C4-2B (cell line): Measurements from ENCODE around the gene FNDC3B.

Experiments
- H3K27ac ChIP-seq: fragments of 450-650 bp; 2 replicates; pipeline ENCODE4 v1.5.1; 2017
- ZFX ChIP-seq: fragments of 450-650 bp; IDR thresholded peaks from 2 replicates; pipeline ENCODE4 v1.6.1; 2017
- TF ChIP-seq, protein P1 (sequence below): fragments of 450-650 bp; conservative IDR thresholded peaks from 2 replicates; pipeline ENCODE4 v1.5.1; 2017; ENCODE audit warnings: mild to moderate bottlenecking

FNDC3B gene

DNA sequence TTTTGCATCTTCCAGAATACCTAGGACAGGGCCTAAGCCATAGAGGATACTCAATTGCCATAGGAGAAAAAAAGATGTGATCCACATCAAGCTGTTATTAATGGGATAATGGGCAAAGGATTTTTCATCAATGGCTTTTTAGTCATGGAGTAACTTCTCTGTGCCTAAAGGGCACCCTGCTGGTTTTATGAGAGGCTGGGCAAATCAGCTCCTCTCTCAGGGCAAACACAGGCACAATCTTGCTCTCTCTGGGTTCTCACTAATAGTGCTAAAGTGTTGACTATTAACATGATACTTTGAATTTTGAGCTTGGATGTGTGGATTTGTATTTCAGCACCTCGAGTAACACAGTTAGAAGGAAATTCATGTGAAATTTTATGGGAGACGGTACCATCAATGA, 341.3 kb downstream of the FNDC3B start:
- no peak overlapping the region for H3K27ac ChIP-seq
- TF ChIP-seq, protein P1, sequence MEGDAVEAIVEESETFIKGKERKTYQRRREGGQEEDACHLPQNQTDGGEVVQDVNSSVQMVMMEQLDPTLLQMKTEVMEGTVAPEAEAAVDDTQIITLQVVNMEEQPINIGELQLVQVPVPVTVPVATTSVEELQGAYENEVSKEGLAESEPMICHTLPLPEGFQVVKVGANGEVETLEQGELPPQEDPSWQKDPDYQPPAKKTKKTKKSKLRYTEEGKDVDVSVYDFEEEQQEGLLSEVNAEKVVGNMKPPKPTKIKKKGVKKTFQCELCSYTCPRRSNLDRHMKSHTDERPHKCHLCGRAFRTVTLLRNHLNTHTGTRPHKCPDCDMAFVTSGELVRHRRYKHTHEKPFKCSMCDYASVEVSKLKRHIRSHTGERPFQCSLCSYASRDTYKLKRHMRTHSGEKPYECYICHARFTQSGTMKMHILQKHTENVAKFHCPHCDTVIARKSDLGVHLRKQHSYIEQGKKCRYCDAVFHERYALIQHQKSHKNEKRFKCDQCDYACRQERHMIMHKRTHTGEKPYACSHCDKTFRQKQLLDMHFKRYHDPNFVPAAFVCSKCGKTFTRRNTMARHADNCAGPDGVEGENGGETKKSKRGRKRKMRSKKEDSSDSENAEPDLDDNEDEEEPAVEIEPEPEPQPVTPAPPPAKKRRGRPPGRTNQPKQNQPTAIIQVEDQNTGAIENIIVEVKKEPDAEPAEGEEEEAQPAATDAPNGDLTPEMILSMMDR, result no peak
- no peak for TF ChIP-seq ZFX

DNA sequence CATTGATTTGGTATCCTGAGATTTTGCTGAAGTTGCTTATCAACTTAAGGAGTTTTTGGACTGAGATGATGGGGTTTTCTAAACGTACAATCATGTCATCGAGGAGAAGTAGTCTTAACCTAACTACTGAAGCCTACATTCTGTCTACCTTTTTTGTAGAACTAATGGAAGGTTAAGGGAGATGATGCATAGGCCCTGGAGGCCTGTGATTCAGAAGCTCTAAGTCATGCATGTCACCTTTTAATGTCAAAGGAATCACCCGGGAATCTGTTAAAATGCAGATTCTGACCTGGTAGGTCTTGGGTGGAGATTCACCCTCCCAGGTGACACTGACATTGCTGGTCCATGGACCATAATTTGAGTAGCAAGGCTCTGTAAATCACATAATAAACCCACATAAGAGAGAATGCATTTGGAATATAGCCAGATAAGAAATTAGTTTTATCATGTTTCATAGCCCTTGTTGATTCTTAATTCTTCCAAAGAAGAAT, 344.0 kb downstream of the FNDC3B start:
- TF ChIP-seq, protein P1, result no peak
- TF ChIP-seq ZFX, result no peak
- no peak overlapping the region for H3K27ac ChIP-seq

DNA sequence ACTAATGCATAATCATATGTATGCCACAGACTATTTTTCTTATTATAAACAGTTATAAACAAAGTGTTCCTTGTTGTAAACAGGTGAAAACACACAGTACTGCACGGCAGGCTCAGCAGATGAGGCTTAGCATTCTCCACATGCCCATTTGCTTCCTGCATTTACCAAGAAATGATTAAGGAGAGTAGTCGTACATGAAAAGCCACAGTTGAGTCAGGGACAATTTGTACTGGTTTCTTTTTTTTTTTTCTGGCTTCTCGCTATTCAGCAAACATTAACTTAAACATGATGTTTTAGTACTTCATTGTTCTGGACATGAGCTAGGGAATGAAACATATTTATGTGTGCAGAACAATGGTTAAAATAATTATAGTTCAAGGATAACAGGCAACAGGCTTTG, 345.5 kb downstream of the FNDC3B start:
- no peak overlapping the region for H3K27ac ChIP-seq
- no peak for TF ChIP-seq ZFX
- TF ChIP-seq, protein P1, result no peak

DNA sequence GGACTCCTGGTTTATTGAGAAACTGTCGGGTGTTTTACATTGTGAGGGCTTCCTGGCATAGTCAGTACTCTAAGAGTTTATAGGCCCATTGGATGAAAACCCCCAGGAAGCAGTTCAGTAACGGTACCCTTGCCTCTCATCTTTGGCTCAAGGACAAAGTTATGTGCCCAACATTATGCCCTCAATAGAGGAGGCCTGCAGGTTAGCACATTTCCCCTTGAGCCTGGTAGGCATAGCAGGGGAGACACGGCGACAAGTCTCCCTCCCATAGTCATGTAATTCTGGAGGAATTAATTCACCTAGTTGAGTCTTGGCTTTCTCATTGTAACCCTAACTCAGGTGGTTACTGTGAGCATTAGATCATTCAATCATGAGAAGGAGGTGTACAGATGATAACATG, 348.4 kb downstream of the FNDC3B start:
- no peak overlapping the region for H3K27ac ChIP-seq
- TF ChIP-seq ZFX, result no peak
- TF ChIP-seq, protein P1, result no peak

DNA sequence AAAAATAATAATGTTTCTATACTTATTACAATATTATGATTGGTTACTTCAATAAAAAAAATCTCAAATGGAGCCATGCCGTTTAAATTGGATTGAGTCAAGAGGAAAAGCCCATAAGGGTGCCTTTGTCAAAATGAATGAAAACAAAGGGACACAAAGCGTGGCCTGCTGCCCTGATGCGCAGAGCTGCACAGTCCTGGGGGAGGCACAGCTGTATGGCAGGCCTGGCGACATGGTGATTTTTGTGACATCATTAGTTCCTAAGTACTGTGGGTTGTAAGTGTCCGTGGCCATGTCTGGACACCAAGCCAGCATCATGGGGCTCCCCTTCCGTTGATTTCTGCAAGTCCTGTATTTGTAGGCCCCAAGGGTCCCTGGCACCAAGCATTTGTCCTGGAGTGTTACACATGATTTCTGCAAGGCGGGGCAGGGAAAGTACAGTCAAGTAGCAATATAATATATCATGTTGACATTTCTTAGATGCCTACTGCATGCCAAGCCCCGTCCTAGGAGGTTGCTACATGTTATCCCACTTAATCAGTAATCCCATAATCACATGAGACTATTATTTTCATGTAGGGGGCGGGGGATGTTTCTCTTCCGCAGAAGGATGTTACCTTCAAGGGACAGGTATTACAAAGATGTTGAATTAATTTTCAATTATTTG, 349.2 kb downstream of the FNDC3B start:
- H3K27ac ChIP-seq, result no peak overlapping the region
- TF ChIP-seq, protein P1, result no peak

DNA sequence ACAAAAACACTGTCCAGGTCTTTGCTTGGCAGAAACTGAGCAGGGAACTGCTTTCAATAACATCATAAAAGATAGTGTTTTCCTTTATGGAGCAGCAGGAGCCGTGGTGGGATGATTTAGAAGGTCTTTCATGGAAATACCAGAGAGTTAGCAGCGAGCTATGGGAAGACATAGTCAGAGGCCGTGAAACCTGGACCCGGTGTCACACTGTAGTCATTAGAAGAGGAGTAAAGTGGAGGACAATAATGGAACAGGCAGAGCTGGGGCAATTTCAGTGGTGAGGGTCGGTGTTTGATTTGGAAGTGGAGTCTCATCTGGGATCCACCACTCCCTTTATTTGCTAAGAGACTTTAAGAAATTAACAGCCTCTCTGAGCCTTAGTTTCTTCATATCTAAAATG, 351.4 kb downstream of the FNDC3B start:
- H3K27ac ChIP-seq, result no peak overlapping the region
- TF ChIP-seq, protein P1, result no peak
- TF ChIP-seq ZFX, result no peak

DNA sequence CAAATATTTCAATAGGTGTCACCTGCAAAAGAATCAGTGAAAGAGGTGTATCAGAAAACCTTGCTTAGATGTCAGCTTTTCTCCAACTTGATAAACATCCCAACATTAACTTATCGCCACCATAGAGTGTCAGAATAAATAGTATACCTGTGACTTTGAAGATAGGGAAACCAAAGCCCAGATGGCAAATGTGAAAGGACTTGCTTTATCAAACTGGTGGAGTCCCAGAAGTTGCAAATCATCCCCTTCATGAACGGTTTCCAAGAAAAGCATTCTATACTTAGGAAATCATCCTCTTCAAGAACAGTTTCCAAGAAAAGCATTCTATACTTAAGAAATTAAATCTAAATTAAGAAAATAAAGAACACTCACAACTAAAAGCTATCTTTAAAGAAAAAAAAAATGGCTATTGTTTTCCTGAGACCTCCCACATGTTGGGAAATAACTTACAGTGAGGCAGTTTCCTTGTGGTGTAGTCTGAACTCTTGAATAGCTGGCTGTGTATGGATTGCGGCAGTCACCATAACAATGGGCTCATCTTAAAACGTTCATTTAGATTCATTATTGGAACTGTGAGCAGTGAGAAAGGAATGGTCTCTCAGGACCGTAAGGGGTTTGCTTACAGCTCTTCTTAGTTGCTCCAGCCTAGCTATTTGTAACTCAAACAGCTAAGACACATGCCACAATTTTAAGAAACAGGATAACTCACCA, 352.4 kb downstream of the FNDC3B start:
- H3K27ac ChIP-seq, result no peak overlapping the region
- no peak for TF ChIP-seq ZFX

DNA sequence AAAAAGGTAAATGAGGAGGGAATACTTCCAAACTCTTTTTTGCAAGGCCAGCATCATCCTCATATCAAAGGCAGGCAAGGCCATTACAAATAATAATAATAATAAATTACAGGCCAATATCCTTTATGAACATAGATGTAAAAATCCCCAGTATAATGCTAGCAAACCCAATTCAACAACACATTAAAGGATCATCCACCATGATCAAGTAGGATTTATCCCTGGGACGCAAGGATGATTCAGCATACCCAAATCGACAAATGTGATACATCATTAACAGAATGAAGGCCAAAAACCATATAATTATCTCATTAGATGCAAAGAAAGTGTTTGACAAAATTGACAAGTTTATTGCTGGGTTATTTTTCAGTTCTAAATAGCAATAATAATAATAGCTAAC, 355.3 kb downstream of the FNDC3B start:
- TF ChIP-seq ZFX, result no peak
- TF ChIP-seq, protein P1, result no peak
- H3K27ac ChIP-seq, result no peak overlapping the region
